ENCODE results near the gene NEMF.

- TF ChIP-seq CTCF (IDR thresholded peaks at IDR 0.05) (no peak), POLR2A (IDR thresholded peaks at IDR 0.05) (no peak), EP300 (IDR thresholded peaks at IDR 0.05; ENCODE audit: low read depth) (no peak)
Measured at GRCh38 chr14:49857427-49858003, 4.9 kb upstream of the NEMF start.
